ENCODE measurements around the gene PAQR5.

GRCh38 chr15:69452692-69453521, 154.2 kb downstream of the PAQR5 start, which contains the start of gene RPLP1:
- TF ChIP-seq CTCF (IDR thresholded peaks at IDR 0.05 in 8 of 11, conservative IDR thresholded peaks at IDR 0.05 in 3 of 11), result peak in 2 of 11 experiments; percentile 7 to 29
- TF ChIP-seq POLR2A (IDR thresholded peaks at IDR 0.05), result peak in 2 of 3 donors; percentile 15 to 80
